Gastroesophageal sphincter (tissue), 4 donors: ENCODE data around the gene CCDC27. TPM values are rescaled to one million over a fixed set of nuclear protein-coding genes. Genes with fewer than 3 reads are reported as not detected.

Experiments used
- ATAC-seq: fragments of 150-250 bp; one replicate; pipeline ENCODE4 v1.9.1; 2016; ENCODE audit warnings: mild to moderate bottlenecking, moderate library complexity
- H3K27ac ChIP-seq, 4 donors: fragments of 200-600 bp; sonication (generic) in 3 of 4; 1 replicate in 3 of 4; 2 replicates in 1 of 4; pipeline ENCODE4 v1.5.1; 2016 to 2019
- H3K27me3 ChIP-seq: fragments of 200-600 bp; sonication (generic); one replicate; pipeline ENCODE4 v1.5.1; 2019
- H3K36me3 ChIP-seq, 2 donors: fragments of 200-600 bp; sonication (generic); one replicate each; pipeline ENCODE4 v1.5.1; 2019; ENCODE audit warnings: control low read depth in 1 of 2
- H3K4me1 ChIP-seq, 3 donors: fragments of 200-600 bp; sonication (generic); 1 replicate in 2 of 3; 2 replicates in 1 of 3; pipeline ENCODE4 v1.5.1; 2016 to 2019; ENCODE audit warnings: control low read depth in 2 of 3
- H3K4me3 ChIP-seq, 2 donors: fragments of 200-600 bp; sonication (generic); one replicate each; pipeline ENCODE4 v1.5.1; 2019; ENCODE audit warnings: mild to moderate bottlenecking in 1 of 2, moderate library complexity in 1 of 2
- H3K9me3 ChIP-seq, 3 donors: fragments of 200-600 bp; sonication (generic); one replicate each; pipeline ENCODE4 v1.5.1; 2017 to 2019; ENCODE audit warnings: control low read depth in 2 of 3
- CTCF ChIP-seq, 4 experiments: fragments of 200-600 bp in 2 of 4; fragments of 450-650 bp in 2 of 4; sonication (generic) in 1 of 4; IDR thresholded peaks; one replicate each; pipeline ENCODE4 v1.5.1; 2017 to 2019; ENCODE audit warnings: antibody characterized with exemption in 4 of 4, mild to moderate bottlenecking in 2 of 4, moderate library complexity in 2 of 4
- EP300 ChIP-seq: sonication (generic); formaldehyde crosslinking; IDR thresholded peaks from one replicate; pipeline ENCODE4 v1.6.1; 2017; ENCODE audit warnings: antibody characterized with exemption, mild to moderate bottlenecking
- POLR2A ChIP-seq, 2 donors: fragments of 450-650 bp; IDR thresholded peaks; one replicate each; pipeline ENCODE4 v1.6.1; 2017; ENCODE audit warnings: antibody characterized with exemption in 2 of 2, mild to moderate bottlenecking in 2 of 2, moderate library complexity in 1 of 2
- POLR2AphosphoS5 ChIP-seq: sonication (generic); formaldehyde crosslinking; IDR thresholded peaks from one replicate; pipeline ENCODE4 v1.6.1; 2017; ENCODE audit warnings: antibody characterized with exemption
- WGBS, 2 donors: methylation state at CpG; one replicate each; pipeline ENCODE4 v1.1.5; 2018; ENCODE audit warnings: low coverage in 1 of 2; 5-methylcytosine and 5-hydroxymethylcytosine counted together
- total RNA-seq, 4 donors: library from RNA; depleted of rRNA; stranded (reverse); fragments of >200 nt; gene quantifications; one replicate each; pipeline ENCODE4 v1.1.0, GENCODE V29; 2016

CCDC27 gene
- total RNA-seq, 4 donors from 2014 or later: not detected

- no peaks in the 10 kb centered on the region for H3K9me3 ChIP-seq
- H3K27me3 ChIP-seq: peaks cover 41% of the 10 kb centered on the region
- peaks cover 0 to 15% (median 0%) of the 10 kb centered on the region in 3 donors for H3K4me1 ChIP-seq
- H3K27ac ChIP-seq: no peak overlapping the region
- H3K36me3 ChIP-seq: peaks cover 0 to 56% of the 10 kb centered on the region in 2 donors
- no peak for ATAC-seq
- H3K4me3 ChIP-seq: no peak overlapping the region
- TF ChIP-seq POLR2A (IDR thresholded peaks at IDR 0.05) (no peak), CTCF (IDR thresholded peaks at IDR 0.05) (no peak), EP300 (no peak), POLR2AphosphoS5 (no peak)
- WGBS, 2 donors: no CpG with 5 or more reads among the region's 16 CpGs
Observed at GRCh38 chr1:3734602-3735001, 17.6 kb upstream of the CCDC27 start.

GRCh38 chr1:3735027-3735681 is 17.1 kb upstream of the CCDC27 start:
- Histone ChIP-seq H3K4me3 (no peak overlapping the region), H3K36me3 (peaks cover 0 to 61% of the 10 kb centered on the region in 2 donors), H3K27me3 (peaks cover 36% of the 10 kb centered on the region), H3K27ac (no peak overlapping the region), H3K4me1 (peaks cover 0 to 15% (median 0%) of the 10 kb centered on the region in 3 donors), H3K9me3 (no peaks in the 10 kb centered on the region)
- no peak for TF ChIP-seq POLR2A (IDR thresholded peaks at IDR 0.05)
- TF ChIP-seq POLR2AphosphoS5: no peak
- no peak for TF ChIP-seq EP300
- TF ChIP-seq CTCF (IDR thresholded peaks at IDR 0.05): no peak
- ATAC-seq: no peak
- 71 to 80% methylated on average over 1 to 10 of the region's 12 CpGs for WGBS, 2 donors

- peaks cover 30% of the 10 kb centered on the region for H3K27me3 ChIP-seq
- peaks cover 0 to 15% (median 0%) of the 10 kb centered on the region in 3 donors for H3K4me1 ChIP-seq
- H3K36me3 ChIP-seq: peaks cover 0 to 66% of the 10 kb centered on the region in 2 donors
- no peaks in the 10 kb centered on the region for H3K9me3 ChIP-seq
- no peak overlapping the region for H3K4me3 ChIP-seq
- no peak for ATAC-seq
- H3K27ac ChIP-seq: no peak overlapping the region
- no peak for TF ChIP-seq CTCF (IDR thresholded peaks at IDR 0.05)
- WGBS, 2 donors: 83% methylated on average over 8 to 10 of the region's 13 CpGs
Observed at GRCh38 chr1:3735688-3736087, 16.6 kb upstream of the CCDC27 start.

- peaks cover 0 to 71% of the 10 kb centered on the region in 2 donors for H3K36me3 ChIP-seq
- H3K27me3 ChIP-seq: peaks cover 26% of the 10 kb centered on the region
- H3K9me3 ChIP-seq: no peaks in the 10 kb centered on the region
- TF ChIP-seq POLR2A (IDR thresholded peaks at IDR 0.05): no peak
- TF ChIP-seq CTCF (IDR thresholded peaks at IDR 0.05): no peak
- no peak for TF ChIP-seq EP300
- TF ChIP-seq POLR2AphosphoS5: no peak
- peaks cover 0 to 15% (median 0%) of the 10 kb centered on the region in 3 donors for H3K4me1 ChIP-seq
- H3K27ac ChIP-seq: no peak overlapping the region
- ATAC-seq: no peak
- H3K4me3 ChIP-seq: no peak overlapping the region
- no CpG with 5 or more reads among the region's 13 CpGs for whole genome bisulfite sequencing, 2 donors
Observed at GRCh38 chr1:3736131-3736561, 16.1 kb upstream of the CCDC27 start.

- peaks cover 0 to 14% (median 0%) of the 10 kb centered on the region in 3 donors for H3K4me1 ChIP-seq
- H3K4me3 ChIP-seq: no peak overlapping the region
- TF ChIP-seq POLR2A (IDR thresholded peaks at IDR 0.05) (no peak), POLR2AphosphoS5 (no peak), EP300 (no peak), CTCF (IDR thresholded peaks at IDR 0.05) (no peak)
- no peak overlapping the region for H3K27ac ChIP-seq
- H3K27me3 ChIP-seq: peaks cover 20% of the 10 kb centered on the region
- WGBS, 2 donors: 88 to 95% methylated on average over 4 to 12 of the region's 14 CpGs
- ATAC-seq: no peak
- no peaks in the 10 kb centered on the region for H3K9me3 ChIP-seq
- H3K36me3 ChIP-seq: peaks cover 0 to 77% of the 10 kb centered on the region in 2 donors
Observed at GRCh38 chr1:3736708-3737107, 15.5 kb upstream of the CCDC27 start.
